GM18505 (cell line): ENCODE data around the gene ACYP1.

Experiments used
- ATAC-seq: cut with Tn5 transposase; IDR thresholded peaks from one replicate; pipeline ENCODE4 v1.9.1; 2021; ENCODE audit not compliant: unreplicated experiment
- POLR2A ChIP-seq: IDR thresholded peaks from 4 replicates; pipeline ENCODE4 v1.6.1; 2011; ENCODE audit warnings: borderline replicate concordance; ENCODE audit not compliant: insufficient read depth, insufficient read length; ENCODE audit errors: extremely low read depth

ACYP1 gene

GRCh38 chr14:75063491-75064204, at the start of gene ACYP1:
Gene ACYP1, minus strand, starts transcription at chr14:75064024. Its CDS starts 471 bp downstream, at chr14:75063553.
- peak; percentile 98 for ATAC-seq
- TF ChIP-seq POLR2A, result peak; percentile 75

GRCh38 chr14:75109877-75110276, 46.1 kb upstream of the ACYP1 start:
- no peak for TF ChIP-seq POLR2A
- no peak for ATAC-seq

- no peak for ATAC-seq
- TF ChIP-seq POLR2A, result no peak
Measured at GRCh38 chr14:75107186-75107585, 43.4 kb upstream of the ACYP1 start.

- ATAC-seq, result no peak
- TF ChIP-seq POLR2A, result no peak
Measured at GRCh38 chr14:75101491-75101890, 37.7 kb upstream of the ACYP1 start.

GRCh38 chr14:75098682-75099081, 34.9 kb upstream of the ACYP1 start:
- TF ChIP-seq POLR2A, result no peak
- no peak for ATAC-seq

GRCh38 chr14:75098212-75098611, 34.4 kb upstream of the ACYP1 start:
- TF ChIP-seq POLR2A, result no peak
- ATAC-seq, result no peak

- no peak for ATAC-seq
- no peak for TF ChIP-seq POLR2A
Measured at GRCh38 chr14:75096959-75097358, 33.1 kb upstream of the ACYP1 start.

GRCh38 chr14:75095690-75096089, 31.9 kb upstream of the ACYP1 start:
- no peak for TF ChIP-seq POLR2A
- ATAC-seq, result no peak

GRCh38 chr14:75094896-75095295, 31.1 kb upstream of the ACYP1 start:
- no peak for TF ChIP-seq POLR2A
- ATAC-seq, result no peak

- no peak for TF ChIP-seq POLR2A
- ATAC-seq, result no peak
Measured at GRCh38 chr14:75092698-75093097, 28.9 kb upstream of the ACYP1 start.

GRCh38 chr14:75091251-75091650, 27.4 kb upstream of the ACYP1 start:
- no peak for TF ChIP-seq POLR2A
- no peak for ATAC-seq

GRCh38 chr14:75090353-75090752, 26.5 kb upstream of the ACYP1 start:
- no peak for TF ChIP-seq POLR2A
- no peak for ATAC-seq

- no peak for ATAC-seq
- TF ChIP-seq POLR2A, result no peak
Measured at GRCh38 chr14:75088566-75089373, 24.9 kb upstream of the ACYP1 start.

GRCh38 chr14:75088153-75088552, 24.3 kb upstream of the ACYP1 start:
- TF ChIP-seq POLR2A, result no peak
- no peak for ATAC-seq
